ENCODE measurements around the gene MTRFR. TPM values are rescaled to one million over a fixed set of nuclear protein-coding genes. Genes with fewer than 3 reads are reported as not detected.

MTRFR gene
- total RNA-seq, 1 experiment from 2014 or later = 15.7 TPM

DNA sequence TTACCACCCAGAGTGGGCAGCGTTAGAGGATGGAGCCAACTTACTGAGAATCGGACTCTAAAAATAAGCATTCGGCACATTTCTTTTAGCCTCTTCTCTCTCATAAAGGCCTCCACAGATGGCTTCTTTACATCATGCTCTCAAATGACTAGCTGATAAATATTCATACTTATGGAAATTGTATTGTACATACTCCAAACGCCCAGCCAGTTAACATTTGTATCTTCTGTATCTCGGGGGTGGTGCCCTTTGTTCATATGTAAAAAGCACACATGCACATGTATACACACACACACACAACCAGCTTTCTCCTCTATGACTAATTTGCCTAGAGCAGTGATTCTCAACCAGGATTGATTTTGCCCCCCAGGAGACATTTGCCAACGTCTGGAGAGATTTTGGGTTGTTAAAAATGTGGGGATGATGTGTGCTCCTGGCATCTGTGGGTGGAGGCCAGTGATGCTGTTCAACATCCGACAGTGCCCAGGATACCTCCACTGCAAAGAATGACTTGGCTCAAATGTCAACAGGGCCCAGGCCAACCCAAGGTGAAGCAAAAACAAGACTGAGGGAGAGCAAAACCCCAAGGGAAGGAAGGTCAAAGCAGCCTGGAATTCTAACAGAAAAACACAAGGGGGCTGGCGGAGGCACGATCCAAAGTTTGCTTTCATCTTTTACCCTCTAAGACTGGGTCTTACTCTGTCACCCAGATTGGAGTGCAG, 53.6 kb downstream of the MTRFR start:
- no peak overlapping the region for H3K4me3 Mint-ChIP-seq
- ChIA-PET POLR2A (no interaction called here), CTCF (interaction anchor here (0.7 kb wide), 1 partner anchor 458 kb away, joined by 3 read pairs; no protein-coding TSS in a partner anchor)
- peaks cover 8% of the 10 kb centered on the region for H3K4me1 Mint-ChIP-seq
- peaks cover 20% of the 10 kb centered on the region for H3K36me3 Mint-ChIP-seq
- no peaks in the 10 kb centered on the region for H3K9me3 Mint-ChIP-seq
- ATAC-seq = peak; percentile 81
- H3K27me3 Mint-ChIP-seq (ENCODE audit: low read depth) = no peaks in the 10 kb centered on the region
- peak overlapping the region; percentile 79 for H3K27ac Mint-ChIP-seq
- no peak for TF ChIP-seq PRRX2 (CRISPR knock-in tag; IDR thresholded peaks at IDR 0.05)
- TF ChIP-seq, protein P1, sequence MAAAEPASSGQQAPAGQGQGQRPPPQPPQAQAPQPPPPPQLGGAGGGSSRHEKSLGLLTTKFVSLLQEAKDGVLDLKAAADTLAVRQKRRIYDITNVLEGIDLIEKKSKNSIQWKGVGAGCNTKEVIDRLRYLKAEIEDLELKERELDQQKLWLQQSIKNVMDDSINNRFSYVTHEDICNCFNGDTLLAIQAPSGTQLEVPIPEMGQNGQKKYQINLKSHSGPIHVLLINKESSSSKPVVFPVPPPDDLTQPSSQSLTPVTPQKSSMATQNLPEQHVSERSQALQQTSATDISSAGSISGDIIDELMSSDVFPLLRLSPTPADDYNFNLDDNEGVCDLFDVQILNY (CRISPR knock-in tag; IDR thresholded peaks at IDR 0.05) = no peak
- TF ChIP-seq FOXK1 (CRISPR knock-in tag; IDR thresholded peaks at IDR 0.05) = no peak
- no peak for TF ChIP-seq NR1H2 (CRISPR knock-in tag; IDR thresholded peaks at IDR 0.05)
- TF ChIP-seq ZNF512 (CRISPR knock-in tag; IDR thresholded peaks at IDR 0.05; ENCODE audit: borderline replicate concordance) = no peak
- no peak for TF ChIP-seq CREB1 (CRISPR knock-in tag; IDR thresholded peaks at IDR 0.05)
- TF ChIP-seq ZNF416 (CRISPR knock-in tag; IDR thresholded peaks at IDR 0.05) = no peak
- DNase-seq (ENCODE audit: low spot score) = no peak

DNA sequence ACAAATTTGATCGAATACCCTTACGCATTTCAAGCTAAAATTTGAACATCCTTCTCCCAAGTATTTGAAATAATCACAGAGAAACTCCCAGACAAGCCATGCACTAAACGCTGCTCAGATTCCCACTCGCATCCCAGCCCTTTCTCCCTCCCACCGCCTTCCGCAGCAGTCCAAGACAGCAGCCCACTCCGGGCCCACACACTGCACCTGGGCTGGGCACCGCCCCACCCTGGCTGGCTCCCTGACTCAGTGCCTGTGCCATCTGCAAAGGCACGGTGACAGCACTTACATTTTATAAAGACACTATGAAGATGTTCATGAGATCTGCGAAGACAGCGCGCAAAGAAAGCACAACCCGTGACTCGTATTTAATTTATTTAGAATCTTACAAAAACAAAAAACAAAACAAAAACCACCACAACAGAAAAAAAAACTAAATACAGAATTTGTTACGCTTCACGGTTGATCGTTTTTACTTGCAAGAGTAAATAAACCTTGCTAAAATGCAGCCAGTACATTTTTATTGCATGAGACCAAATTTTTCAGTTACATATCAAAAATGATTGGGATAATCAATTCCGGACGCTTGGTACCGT, 55.6 kb downstream of the MTRFR start:
- H3K9me3 Mint-ChIP-seq = no peaks in the 10 kb centered on the region
- peaks cover 8% of the 10 kb centered on the region for H3K4me1 Mint-ChIP-seq
- ChIA-PET POLR2A (no interaction called here), CTCF (interaction anchor here (0.9 to 1.0 kb wide), 2 partner anchors 329 to 330 kb away, joined by 3 to 4 read pairs; no protein-coding TSS in a partner anchor)
- ATAC-seq (no peak), DNase-seq (ENCODE audit: low spot score) (no peak)
- H3K27me3 Mint-ChIP-seq (ENCODE audit: low read depth) = no peaks in the 10 kb centered on the region
- H3K4me3 Mint-ChIP-seq = no peak overlapping the region
- peaks cover 30% of the 10 kb centered on the region for H3K36me3 Mint-ChIP-seq
- H3K27ac Mint-ChIP-seq = peak overlapping the region; percentile 55; the same call in 1 of the 2 replicates
- TF ChIP-seq ZNF396 (CRISPR knock-in tag; IDR thresholded peaks at IDR 0.05; ENCODE audit: borderline replicate concordance) (no peak), SOX15 (CRISPR knock-in tag; IDR thresholded peaks at IDR 0.05) (no peak), RORB (CRISPR knock-in tag; IDR thresholded peaks at IDR 0.05) (no peak), ZBTB21 (CRISPR knock-in tag; IDR thresholded peaks at IDR 0.05; ENCODE audit: borderline replicate concordance) (no peak), FOXP1 (CRISPR knock-in tag; IDR thresholded peaks at IDR 0.05; ENCODE audit: borderline replicate concordance) (no peak), TCF7 (CRISPR knock-in tag; IDR thresholded peaks at IDR 0.05; ENCODE audit: low read depth) (no peak), NR1H2 (CRISPR knock-in tag; IDR thresholded peaks at IDR 0.05) (no peak), JAZF1 (CRISPR knock-in tag; IDR thresholded peaks at IDR 0.05) (no peak)
- TF ChIP-seq, protein P2, sequence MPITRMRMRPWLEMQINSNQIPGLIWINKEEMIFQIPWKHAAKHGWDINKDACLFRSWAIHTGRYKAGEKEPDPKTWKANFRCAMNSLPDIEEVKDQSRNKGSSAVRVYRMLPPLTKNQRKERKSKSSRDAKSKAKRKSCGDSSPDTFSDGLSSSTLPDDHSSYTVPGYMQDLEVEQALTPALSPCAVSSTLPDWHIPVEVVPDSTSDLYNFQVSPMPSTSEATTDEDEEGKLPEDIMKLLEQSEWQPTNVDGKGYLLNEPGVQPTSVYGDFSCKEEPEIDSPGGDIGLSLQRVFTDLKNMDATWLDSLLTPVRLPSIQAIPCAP (CRISPR knock-in tag; IDR thresholded peaks at IDR 0.05) = no peak
- TF ChIP-seq, protein P3, sequence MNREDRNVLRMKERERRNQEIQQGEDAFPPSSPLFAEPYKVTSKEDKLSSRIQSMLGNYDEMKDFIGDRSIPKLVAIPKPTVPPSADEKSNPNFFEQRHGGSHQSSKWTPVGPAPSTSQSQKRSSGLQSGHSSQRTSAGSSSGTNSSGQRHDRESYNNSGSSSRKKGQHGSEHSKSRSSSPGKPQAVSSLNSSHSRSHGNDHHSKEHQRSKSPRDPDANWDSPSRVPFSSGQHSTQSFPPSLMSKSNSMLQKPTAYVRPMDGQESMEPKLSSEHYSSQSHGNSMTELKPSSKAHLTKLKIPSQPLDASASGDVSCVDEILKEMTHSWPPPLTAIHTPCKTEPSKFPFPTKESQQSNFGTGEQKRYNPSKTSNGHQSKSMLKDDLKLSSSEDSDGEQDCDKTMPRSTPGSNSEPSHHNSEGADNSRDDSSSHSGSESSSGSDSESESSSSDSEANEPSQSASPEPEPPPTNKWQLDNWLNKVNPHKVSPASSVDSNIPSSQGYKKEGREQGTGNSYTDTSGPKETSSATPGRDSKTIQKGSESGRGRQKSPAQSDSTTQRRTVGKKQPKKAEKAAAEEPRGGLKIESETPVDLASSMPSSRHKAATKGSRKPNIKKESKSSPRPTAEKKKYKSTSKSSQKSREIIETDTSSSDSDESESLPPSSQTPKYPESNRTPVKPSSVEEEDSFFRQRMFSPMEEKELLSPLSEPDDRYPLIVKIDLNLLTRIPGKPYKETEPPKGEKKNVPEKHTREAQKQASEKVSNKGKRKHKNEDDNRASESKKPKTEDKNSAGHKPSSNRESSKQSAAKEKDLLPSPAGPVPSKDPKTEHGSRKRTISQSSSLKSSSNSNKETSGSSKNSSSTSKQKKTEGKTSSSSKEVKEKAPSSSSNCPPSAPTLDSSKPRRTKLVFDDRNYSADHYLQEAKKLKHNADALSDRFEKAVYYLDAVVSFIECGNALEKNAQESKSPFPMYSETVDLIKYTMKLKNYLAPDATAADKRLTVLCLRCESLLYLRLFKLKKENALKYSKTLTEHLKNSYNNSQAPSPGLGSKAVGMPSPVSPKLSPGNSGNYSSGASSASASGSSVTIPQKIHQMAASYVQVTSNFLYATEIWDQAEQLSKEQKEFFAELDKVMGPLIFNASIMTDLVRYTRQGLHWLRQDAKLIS (CRISPR knock-in tag; IDR thresholded peaks at IDR 0.05; ENCODE audit: borderline replicate concordance) = no peak
- TF ChIP-seq, protein P4, sequence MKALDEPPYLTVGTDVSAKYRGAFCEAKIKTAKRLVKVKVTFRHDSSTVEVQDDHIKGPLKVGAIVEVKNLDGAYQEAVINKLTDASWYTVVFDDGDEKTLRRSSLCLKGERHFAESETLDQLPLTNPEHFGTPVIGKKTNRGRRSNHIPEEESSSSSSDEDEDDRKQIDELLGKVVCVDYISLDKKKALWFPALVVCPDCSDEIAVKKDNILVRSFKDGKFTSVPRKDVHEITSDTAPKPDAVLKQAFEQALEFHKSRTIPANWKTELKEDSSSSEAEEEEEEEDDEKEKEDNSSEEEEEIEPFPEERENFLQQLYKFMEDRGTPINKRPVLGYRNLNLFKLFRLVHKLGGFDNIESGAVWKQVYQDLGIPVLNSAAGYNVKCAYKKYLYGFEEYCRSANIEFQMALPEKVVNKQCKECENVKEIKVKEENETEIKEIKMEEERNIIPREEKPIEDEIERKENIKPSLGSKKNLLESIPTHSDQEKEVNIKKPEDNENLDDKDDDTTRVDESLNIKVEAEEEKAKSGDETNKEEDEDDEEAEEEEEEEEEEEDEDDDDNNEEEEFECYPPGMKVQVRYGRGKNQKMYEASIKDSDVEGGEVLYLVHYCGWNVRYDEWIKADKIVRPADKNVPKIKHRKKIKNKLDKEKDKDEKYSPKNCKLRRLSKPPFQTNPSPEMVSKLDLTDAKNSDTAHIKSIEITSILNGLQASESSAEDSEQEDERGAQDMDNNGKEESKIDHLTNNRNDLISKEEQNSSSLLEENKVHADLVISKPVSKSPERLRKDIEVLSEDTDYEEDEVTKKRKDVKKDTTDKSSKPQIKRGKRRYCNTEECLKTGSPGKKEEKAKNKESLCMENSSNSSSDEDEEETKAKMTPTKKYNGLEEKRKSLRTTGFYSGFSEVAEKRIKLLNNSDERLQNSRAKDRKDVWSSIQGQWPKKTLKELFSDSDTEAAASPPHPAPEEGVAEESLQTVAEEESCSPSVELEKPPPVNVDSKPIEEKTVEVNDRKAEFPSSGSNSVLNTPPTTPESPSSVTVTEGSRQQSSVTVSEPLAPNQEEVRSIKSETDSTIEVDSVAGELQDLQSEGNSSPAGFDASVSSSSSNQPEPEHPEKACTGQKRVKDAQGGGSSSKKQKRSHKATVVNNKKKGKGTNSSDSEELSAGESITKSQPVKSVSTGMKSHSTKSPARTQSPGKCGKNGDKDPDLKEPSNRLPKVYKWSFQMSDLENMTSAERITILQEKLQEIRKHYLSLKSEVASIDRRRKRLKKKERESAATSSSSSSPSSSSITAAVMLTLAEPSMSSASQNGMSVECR (CRISPR knock-in tag; IDR thresholded peaks at IDR 0.05; ENCODE audit: borderline replicate concordance) = no peak
- TF ChIP-seq, protein P5, sequence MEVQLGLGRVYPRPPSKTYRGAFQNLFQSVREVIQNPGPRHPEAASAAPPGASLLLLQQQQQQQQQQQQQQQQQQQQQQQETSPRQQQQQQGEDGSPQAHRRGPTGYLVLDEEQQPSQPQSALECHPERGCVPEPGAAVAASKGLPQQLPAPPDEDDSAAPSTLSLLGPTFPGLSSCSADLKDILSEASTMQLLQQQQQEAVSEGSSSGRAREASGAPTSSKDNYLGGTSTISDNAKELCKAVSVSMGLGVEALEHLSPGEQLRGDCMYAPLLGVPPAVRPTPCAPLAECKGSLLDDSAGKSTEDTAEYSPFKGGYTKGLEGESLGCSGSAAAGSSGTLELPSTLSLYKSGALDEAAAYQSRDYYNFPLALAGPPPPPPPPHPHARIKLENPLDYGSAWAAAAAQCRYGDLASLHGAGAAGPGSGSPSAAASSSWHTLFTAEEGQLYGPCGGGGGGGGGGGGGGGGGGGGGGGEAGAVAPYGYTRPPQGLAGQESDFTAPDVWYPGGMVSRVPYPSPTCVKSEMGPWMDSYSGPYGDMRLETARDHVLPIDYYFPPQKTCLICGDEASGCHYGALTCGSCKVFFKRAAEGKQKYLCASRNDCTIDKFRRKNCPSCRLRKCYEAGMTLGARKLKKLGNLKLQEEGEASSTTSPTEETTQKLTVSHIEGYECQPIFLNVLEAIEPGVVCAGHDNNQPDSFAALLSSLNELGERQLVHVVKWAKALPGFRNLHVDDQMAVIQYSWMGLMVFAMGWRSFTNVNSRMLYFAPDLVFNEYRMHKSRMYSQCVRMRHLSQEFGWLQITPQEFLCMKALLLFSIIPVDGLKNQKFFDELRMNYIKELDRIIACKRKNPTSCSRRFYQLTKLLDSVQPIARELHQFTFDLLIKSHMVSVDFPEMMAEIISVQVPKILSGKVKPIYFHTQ (CRISPR knock-in tag; IDR thresholded peaks at IDR 0.05) = no peak

All from WTC11 (cell line).